ENCODE measurements around the gene PPFIA2.
A peak's percentile ranks its signal among the peaks of the same experiment; 100 is the strongest.
"Not testable (repeated sequence)": the region's sequence is repeated elsewhere in the genome, so short reads cannot be mapped to it uniquely, and the experiment has no call there.

The PPFIA2 gene

DNA sequence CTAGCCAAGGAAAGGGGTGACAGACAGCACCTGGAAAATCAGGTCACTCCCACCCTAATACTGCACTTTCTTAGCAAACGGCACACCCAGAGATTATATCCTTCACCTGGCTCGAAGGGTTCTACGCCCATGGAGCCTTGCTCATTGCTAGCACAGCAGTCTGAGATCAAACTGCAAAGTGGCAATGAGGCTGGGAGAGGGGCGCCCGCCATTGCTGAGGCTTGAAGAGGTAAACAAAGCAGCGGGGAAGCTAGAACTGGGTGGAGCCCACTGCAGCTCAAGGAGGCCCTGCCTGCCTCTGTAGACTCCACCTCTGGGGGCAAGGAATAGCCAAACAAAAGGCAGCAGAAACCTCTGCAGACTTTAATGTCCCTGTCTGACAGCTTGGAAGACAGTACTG is 99.8 kb downstream of the PPFIA2 start:
- DNase-seq: not testable (repeated sequence)

DNA sequence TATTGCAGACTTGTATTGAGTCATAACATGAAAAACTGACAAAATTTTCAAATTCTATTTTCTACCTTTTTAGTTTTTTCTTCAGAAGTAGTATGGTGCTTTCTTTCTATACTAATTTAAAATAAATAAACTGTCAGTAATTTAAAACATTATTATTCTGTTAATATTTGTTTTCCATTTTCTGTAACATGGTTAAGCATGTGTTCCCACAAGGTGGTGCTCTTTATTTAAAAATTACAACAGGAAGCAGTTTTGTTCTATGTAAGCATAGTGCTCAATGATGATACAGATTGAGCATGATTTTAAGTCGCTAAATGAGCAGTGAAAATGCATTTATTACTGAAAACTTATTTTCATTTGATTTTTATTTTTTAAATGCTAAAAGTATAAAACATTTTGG is 114.6 kb downstream of the PPFIA2 start:
- peak; percentile 76 for DNase-seq

DNA sequence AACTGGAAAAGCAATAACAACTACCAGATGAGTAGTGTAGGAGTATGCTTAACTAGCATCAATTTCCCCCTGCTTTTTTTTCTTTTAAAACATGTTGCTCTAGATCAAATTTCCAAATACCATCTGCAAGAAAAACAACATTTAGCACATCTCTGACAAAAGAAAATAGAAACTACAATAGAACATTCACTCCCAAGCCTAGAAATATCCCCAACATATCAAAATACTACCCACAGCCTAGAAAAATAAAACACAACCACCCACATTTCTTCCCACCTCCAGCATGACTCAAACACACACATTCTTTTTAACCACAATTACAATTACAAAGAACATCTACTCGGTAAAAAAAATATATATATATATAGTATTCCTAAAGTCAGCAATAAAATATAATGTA is 120.0 kb downstream of the PPFIA2 start:
- DNase-seq: no peak

DNA sequence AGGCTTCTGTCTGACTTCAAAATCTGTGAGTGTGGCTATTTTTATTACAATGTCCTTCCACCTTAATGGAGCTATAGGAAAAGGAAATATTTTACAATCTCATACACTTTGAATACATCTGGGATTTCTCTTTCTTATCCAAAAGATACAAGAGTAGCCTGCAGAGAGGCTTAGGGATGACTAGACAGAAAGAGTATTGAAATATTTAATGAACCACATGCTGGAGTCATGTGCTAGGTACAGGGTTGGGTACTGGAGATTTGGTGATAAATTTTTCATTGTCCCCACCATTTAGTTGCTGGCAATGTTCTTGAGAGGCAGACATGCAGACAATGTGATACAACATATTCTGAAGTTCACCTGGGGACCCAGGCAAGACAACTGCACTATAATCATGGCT is 126.0 kb downstream of the PPFIA2 start:
- DNase-seq: no peak

DNA sequence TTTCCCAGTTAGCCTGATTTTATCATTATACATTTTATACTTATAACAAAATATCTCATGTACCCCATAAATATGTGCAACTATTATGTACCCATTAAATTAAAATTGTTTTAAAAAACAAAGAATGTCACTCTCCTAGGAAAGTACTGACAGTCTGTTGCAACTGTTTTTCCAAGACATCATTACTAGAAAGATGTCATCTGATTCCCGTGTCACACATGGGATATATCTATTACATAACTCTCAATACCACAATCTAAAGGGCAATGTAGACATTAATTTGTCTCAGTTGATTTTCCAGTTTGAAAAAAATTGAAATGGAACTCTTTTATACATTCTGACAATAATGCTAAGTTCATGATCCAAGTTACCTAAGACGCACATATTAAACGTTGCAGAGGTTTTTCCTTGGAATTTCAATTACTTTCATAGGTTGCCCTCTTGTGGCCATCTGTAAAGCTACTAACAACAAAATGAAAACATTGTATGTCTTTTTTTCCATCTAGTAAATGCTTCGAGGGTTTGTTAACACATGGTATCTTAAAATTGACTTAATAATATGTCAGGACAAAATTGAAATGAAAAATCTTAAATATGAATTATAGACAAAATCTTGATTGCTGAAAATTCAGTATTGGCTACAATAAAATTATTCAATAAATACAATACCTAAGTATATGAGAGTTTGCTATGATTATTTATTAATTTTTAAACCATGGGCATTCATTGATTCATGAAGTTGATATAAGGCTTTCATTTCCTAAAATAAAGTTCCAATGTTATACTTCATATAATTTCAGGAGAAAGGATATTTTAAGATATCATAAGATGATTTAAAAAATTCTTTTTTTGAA is 131.6 kb downstream of the PPFIA2 start:
- DNase-seq: peak; percentile 85

DNA sequence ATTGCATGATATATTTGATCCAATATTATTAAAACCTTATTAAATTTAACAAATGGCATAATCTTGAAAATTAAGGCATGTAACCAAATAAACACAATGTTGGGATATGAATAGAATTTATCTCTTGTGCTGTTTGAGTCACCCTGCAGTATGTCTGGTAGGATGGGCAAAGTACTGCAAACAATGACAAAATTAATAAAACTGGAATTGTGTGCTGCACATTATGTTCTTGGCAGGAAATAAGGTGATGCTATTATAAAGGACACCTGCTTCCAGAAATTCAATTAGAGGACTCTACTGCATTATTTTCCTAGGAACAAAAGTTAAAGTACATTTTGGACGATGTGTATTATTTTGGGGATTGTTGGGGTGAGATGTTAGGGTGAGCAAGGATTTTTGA is 132.7 kb downstream of the PPFIA2 start:
- DNase-seq: no peak

DNA sequence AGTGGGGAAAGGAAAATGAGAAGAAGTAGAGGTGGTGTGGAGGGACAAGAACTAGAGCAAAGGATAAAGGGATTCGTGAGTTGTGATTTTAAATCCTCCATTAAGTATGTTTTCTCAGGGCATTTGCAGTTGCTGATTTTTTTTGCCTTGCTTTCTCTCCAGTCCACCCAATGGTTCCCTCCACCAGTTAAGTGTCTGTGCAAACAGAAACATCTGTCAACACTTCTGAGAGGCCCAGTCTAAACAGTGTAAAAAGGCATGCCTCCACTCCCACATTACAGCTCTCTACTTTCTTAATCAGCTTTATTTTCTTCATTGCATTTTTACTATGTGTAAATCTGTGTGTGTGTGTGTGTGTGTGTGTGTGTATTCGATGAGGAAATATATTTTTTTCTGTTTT is 141.2 kb downstream of the PPFIA2 start:
- peak; percentile 40 for DNase-seq

DNA sequence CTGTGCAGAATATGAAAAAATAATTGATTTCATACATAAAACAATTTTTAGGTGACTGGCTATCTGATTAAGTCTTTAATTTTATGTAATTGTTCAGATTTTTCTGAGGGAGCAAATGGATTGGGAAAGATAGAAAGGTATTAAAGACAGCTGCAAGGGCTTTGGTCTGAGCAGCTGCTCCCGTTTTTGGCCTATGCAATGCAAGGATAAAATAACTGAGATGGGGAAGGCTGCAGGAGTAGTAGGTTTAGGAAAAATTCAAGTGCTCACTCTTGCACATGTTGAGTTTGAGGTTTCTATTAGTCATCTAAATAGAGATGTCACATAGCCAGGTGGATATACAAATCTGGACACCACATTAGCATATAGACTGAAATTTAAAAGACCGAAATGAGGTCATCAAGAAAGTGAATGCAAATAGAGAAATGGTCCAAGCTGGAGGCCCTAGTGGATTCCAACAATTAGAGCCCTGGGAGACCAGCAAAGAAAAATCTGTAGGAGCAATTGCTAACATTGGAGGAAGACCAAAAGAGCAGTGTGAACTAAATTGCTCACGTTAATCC is 144.0 kb downstream of the PPFIA2 start:
- no peak for DNase-seq

DNA sequence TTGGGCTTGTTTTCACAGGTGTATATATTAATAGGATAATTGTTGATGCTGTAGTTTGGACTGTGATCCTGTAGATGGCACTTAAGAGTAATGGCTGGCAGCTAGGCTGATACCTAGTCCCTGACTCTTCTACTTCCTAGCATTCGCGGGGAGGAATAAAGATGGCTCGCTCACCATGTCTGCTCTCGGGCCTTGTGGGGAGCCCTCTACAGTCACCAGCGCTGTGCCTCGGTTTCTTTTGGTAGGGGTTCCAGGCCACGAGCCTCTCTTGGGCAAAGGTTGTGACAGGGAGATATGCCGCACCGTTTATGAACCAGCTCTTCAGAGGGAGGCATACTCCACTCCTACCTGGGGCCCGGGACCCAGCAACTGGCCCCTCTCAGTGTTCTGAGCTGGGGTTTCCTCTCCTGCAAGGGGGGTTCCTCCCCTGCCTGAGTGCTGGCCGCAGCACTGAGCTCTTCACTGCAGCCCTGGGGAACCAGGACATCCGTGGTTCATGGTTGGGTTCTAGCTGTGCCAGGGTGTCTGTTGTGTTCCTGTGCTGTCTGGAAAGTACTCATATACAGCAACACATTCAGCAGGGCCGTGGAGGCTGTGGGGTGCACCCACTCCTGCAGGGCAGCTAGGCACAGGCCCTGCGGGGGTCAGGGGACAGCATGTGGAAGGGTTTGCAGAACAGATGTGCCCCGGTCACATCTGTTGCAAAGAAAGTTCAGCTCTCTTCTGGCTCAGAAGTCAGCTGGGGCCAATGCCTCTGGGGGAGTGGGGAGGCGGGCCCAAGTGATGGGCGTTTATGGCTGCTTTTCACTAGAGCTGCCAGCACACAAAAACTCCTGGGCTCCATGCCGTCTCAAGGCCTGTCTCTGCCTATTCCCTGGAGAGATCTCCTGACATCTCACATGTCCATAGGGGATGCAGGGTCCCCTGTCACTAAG is 147.9 kb downstream of the PPFIA2 start:
- no peak for DNase-seq

DNA sequence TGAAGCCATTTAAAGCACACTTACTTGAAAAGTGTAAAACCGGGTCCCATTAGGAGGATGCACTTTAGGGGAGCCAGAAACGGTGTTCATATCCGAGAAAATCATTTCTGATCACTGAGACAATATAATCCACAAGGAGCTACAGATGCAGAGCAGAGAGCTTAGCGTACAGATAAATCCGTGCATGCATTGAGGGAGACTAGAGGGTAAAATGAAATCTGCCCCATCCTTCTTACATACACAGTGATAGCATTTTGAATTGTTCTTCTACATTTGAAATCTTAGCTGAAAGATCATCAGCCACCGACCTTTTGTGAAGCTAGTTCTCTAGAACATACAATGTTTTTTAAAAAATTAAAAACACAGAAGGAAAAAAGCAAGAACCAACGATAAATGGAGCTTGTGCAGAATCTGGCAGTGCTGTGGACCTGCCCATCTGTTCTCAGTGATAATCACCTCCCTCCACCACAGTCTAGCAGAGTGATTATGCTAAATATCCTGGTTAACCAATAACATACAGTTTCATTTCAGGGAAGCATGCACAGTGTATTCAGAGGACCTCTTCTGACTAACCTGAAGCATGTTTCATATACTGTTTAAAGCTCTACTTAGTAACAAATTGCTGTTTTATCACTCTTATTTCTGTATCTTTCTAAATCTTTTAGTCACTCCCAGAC is 161.1 kb downstream of the PPFIA2 start:
- peak; percentile 85 for DNase-seq

DNA sequence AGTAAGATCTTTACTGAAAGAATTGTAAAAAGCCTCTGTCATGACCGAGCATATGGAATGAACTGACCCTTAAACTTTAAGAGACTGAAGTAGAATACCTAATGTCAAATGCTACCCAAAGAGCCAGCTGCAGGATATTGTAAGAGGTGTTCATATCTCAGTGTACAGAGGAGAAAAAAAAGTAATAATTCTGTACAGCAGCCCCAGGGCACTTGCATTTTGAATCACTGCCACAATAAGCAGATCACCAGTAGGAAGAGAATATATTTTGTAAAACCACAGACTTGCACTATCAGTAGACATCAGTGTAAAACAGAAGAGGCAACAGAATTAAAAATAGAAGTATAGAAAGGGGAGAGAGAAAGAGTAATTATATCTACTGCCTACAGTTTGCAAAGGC is 162.6 kb downstream of the PPFIA2 start:
- no peak for DNase-seq

DNA sequence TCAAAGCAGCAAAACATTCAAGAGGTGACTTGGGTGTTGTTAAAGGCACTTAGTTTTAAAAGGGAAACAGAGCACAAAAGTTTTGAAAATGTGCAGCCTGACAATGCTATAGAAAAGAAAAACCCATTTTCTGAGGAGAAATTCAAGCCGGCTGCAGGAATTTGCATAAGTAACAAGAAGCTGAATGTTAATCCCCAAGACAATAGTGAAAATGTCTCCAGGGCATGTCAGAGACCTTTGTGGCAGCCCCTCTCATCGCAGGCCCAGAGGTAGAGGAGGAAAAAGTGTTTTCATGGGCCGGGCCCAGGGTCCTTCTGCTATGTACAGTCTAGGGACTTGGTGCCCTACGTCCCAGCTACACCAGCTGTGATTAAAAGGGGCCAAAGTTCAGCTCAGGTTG is 167.9 kb downstream of the PPFIA2 start:
- no peak for DNase-seq

DNA sequence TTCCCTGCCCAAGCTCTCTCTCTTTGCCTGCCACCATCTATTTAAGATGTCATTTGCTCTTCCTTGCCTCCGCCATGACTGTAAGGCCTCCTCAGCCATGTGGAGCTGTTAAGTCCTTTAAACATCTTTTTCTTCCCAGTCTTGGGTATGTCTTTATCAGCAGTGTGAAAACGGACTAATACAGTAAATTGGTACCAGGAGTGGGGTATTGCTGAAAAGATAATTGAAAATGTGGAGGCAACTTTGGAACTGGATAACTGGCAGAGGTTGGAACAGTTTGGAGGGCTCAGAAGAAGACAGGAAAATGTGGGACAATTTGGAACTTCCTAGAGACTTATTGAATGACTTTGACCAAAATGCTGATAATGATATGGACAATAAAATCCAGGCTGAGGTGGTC is 168.4 kb downstream of the PPFIA2 start:
- DNase-seq: not testable (repeated sequence)

DNA sequence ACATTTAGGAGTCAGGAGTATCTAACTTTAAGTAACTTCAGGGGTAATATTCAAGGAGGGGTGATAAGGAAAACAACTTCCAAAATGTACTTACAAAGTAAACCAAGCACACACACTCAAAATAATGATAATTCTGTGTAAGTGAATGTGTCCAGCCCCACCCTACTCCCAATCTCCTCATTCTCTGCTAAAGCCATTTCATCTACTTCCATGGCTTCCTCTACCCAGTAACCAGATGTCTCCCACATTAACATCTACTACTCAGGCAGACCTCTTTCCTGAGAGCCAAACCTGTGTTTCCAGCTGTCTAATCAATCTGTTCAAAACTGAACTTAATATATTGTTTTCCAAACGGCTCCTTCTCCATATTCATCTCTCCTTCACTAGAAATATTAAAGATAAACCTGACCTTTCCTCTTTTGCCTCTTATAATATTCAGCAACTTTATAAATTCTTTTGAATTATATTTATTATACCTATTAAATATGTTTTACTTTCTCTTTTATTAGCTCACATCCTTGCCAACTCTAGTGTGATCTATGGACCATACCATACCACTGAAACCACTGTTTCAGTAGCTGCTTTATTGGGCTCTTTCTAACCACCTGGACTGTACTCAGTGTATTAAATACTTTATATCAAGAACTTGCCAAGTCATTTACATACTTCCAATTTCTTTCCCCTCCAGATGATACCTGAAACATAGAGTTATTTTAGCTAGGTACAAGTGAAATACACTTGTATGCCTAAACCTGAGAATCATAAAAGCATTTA is 170.7 kb downstream of the PPFIA2 start:
- no peak for DNase-seq

DNA sequence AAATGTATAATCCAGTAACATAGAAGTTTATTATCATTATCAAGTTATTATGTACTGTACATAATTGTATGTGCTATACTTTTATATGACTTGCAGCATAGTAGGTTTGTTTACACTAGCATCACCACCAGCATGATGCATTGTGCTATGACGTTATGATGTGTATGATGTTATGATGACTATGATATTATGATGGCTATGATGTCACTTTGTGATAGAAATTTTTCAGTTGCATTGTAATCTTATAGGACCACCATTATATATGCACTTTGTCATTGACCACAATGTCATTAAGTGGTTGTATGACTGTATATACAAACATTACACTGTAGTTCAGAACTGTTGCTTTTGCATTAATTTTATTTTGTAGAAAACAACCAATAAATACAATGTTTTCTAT is 173.4 kb downstream of the PPFIA2 start:
- DNase-seq: no peak

DNA sequence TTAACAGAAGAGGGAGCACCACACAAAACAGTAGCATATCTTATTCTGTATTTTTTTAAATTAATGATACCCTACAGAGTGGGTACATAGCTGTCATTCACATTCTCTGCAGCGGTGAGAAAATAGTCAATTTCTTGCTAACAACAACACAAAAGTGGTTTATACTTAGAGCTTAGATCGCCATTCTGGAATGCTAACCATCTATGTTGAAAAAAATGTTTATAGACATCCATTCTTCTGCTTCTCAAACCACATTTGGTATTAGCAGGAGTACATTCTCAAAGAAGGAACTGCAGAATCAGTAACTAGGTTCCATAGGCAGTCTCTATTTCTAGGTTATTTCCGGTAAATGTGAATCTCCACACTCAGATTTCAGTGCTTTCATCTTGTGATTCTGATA is 185.9 kb downstream of the PPFIA2 start:
- no peak for DNase-seq

DNA sequence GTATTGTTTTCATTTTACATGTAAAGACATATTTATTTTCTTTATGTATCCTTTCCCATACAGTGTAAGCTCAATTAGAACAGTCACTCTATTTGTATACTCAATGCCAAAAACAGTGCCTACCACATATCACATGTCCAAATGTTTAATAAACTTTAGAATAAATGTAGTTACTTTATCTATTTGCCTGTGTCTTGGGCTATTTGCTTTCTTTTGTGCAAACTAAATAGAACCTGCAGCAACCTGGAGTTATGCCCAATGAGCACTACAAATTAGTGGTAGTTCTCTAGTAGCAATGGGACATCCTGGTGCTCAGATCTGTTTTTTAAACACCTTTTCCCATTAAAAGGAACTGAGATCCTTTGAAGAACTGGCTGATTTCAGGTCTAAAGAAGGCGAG is 186.7 kb downstream of the PPFIA2 start:
- no peak for DNase-seq

DNA sequence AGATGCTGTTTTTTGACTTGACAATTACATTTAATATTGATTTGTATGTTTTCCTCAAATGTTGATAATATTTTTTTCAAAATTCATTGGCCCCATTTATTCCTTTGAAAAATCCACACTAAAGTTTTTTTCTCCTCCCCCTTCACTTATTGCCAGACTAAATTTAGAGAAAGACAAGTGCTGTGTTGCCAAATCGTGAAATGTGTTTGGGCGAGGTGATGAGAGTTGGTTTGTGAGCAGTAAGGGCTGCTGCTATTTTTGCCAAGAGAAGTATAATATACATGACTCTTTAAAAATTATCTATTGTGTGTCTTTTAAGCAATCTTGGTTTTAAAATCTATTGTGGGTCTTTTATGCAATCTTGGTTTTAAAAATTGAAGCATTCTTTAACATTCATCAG is 188.9 kb downstream of the PPFIA2 start:
- DNase-seq: no peak

DNA sequence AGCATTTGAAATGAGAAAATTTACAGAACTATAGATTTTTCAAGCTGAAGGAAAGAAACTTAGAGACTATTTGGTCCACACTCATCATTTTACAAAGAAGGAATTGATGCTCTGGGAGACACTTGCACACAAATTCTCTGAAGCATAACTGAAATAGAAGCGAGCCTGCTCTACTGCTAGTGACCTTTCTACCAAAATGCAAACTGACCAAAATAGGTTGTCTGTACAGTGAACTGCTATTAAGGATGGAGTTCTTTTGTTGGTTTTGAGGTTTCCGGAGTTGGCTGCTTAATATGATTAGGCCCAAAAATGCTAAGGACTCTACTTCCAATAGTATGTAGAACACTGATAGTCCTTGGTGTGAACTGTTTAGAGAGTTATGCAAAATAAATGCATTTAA is 194.9 kb downstream of the PPFIA2 start:
- DNase-seq: no peak

DNA sequence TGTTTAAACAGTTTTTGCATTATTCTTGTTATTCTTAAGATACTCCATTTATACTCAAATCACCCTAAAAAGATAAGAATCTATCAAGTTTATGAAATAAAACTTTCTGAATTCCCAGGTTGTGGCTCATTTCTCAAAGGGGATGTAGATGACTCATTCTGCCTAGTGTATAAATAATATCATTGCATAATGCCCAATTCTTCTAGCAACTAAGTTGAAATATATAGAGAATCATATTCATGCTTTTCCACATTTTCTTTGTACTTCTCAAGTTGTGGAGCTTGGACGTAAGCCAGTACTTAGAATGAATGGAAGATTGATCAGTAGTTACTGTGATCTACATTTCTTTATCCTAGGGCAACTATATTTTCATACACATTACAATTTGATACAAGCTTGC is 201.1 kb downstream of the PPFIA2 start:
- DNase-seq: no peak

DNA sequence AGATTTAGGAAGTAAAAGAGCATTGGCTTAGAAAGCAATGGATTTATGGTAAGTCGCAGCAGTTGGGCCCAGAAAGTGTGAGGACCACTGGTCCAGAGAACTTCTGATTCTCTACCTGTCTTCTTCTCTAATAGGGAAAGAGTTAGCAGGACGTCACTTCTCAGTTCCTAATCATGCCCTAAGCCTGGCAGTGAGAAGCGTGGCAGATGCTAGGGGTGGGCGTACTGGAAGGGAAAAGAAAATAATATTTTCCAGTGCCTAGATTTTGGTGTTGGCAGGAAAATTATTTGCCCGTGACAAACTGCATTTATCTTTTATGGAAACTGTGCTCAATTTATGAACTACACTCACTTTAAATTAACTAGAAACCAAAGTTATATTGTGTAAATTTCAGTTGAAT is 212.3 kb downstream of the PPFIA2 start:
- no peak for DNase-seq

DNA sequence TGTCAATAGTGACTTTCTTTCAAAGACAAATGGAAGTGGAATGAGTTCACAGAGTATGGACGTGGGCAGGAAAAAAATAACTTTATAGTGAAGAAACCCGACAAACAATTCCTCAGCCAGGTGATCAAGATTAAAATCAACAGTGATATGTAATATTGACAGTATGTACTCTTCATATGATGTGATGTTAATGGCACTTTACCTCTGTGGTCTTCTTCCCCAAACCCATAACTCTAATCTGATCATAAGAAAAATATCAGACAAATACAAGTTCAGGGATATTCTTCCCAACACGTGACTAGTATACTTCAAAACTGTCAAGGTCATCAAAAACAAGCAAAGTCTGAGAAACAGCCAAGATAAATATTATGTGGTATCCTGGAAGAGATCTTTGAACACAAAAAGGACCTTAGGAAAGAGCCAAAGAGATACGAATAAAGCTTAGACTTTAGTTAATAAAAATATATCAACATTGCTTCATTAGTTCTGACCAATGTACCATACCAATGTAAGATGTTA is 215.5 kb downstream of the PPFIA2 start:
- no peak for DNase-seq

All from NCI-H774 (cell line).